H1 (cell line): Measurements from ENCODE around the gene PTGES2. TPM values are rescaled to one million over a fixed set of nuclear protein-coding genes. Genes with fewer than 3 reads are reported as not detected.

Experiments used
- MAFK ChIP-seq: IDR thresholded peaks from 2 replicates; pipeline ENCODE4 v1.6.1; 2012; ENCODE audit warnings: low read depth, mild to moderate bottlenecking, improper control_type of control experiment, low read length
- polyA plus RNA-seq, 7 experiments: library from polyadenylated mRNA; depleted of rRNA in 3 of 7; stranded (reverse) in 5 of 7; unstranded in 2 of 7; fragments of >200 nt in 5 of 7; fragments of 200-250 nt in 2 of 7; gene quantifications; 1 replicate in 5 of 7; 2 replicates in 1 of 7; 4 replicates in 1 of 7; pipeline versions ENCODE4 v1.2.1 to v1.2.3, GENCODE V29; 2011 to 2013; ENCODE audit warnings: missing spikeins in 2 of 7, mixed read lengths in 2 of 7
- total RNA-seq: library from RNA; stranded (reverse); fragmentation: NEBNext Ultra II Directional; extraction: Animal tissue kit (Norgen Biotek cat#: 25700); gene quantifications from 2 replicates; pipeline ENCODE4 v1.2.1, GENCODE V29; 2021

The PTGES2 gene
- total and polyA plus RNA-seq, 2 of the 8 experiments (the other 6 are each of a cell fraction or from before 2014, with no cell fraction given): 80.7 to 81.2 TPM

GRCh38 chr9:128169925-128170324, 42.4 kb upstream of the PTGES2 start (continued):
- no peak for TF ChIP-seq MAFK
